ENCODE results near the gene CDKL2.

CDKL2 gene

GRCh38 chr4:75530556-75531322, 99.6 kb downstream of the CDKL2 start:
- TF ChIP-seq CTCF (IDR thresholded peaks at IDR 0.05; ENCODE audit: borderline replicate concordance, control extremely low read depth, extremely low read depth, insufficient read depth, missing control alignments): no peak
- no peak for DNase-seq (ENCODE audit: low spot score)
- in situ Hi-C loops (cut with MboI; ENCODE audit: low sequenced_read_pairs, unreplicated experiment): no loop called here
